GM19238 (cell line): ENCODE data around the gene RAB31.
A peak's percentile ranks its signal among the peaks of the same experiment; 100 is the strongest.

Source experiments
- DNase-seq: peaks from one replicate; pipeline ENCODE4 v3.0.0; 2011; ENCODE audit warnings: low spot score; ENCODE audit not compliant: insufficient read length

Gene RAB31

GRCh38 chr18:9691235-9691634 is 16.9 kb upstream of the RAB31 start:
- no peak for DNase-seq

GRCh38 chr18:9694174-9694573 is 13.9 kb upstream of the RAB31 start:
- DNase-seq, result no peak

GRCh38 chr18:9694952-9695495 is 13.1 kb upstream of the RAB31 start:
- DNase-seq, result no peak

GRCh38 chr18:9695605-9696004 is 12.5 kb upstream of the RAB31 start:
- no peak for DNase-seq

GRCh38 chr18:9696112-9696511 is 12.0 kb upstream of the RAB31 start:
- DNase-seq, result no peak

- no peak for DNase-seq
Measured at GRCh38 chr18:9696701-9697100, 11.4 kb upstream of the RAB31 start.

GRCh38 chr18:9697121-9697520 is 11.0 kb upstream of the RAB31 start:
- DNase-seq, result no peak

- no peak for DNase-seq
Measured at GRCh38 chr18:9698497-9698896, 9.6 kb upstream of the RAB31 start.

GRCh38 chr18:9700261-9700796 is 7.8 kb upstream of the RAB31 start:
- no peak for DNase-seq

- no peak for DNase-seq
Measured at GRCh38 chr18:9701609-9702349, 6.3 kb upstream of the RAB31 start.

GRCh38 chr18:9704233-9705118 is 3.6 kb upstream of the RAB31 start:
- no peak for DNase-seq

GRCh38 chr18:9705183-9705829 is 2.8 kb upstream of the RAB31 start:
- no peak for DNase-seq

- DNase-seq, result no peak
Measured at GRCh38 chr18:9706081-9706935, 1.8 kb upstream of the RAB31 start.

- DNase-seq, result no peak
Measured at GRCh38 chr18:9707381-9708056, 582 bp upstream of the RAB31 start.

GRCh38 chr18:9708434-9709303 is 568 bp downstream of the RAB31 start:
- DNase-seq, result peak; percentile 35

- no peak for DNase-seq
Measured at GRCh38 chr18:9709304-9709877, 1.3 kb downstream of the RAB31 start.

- no peak for DNase-seq
Measured at GRCh38 chr18:9710037-9710436, 1.9 kb downstream of the RAB31 start.

- DNase-seq, result peak; percentile 71
Measured at GRCh38 chr18:9711361-9712129, 3.4 kb downstream of the RAB31 start.
